GM23338 (cell line): ENCODE measurements around the gene PPP1R37. TPM values are rescaled to one million over a fixed set of nuclear protein-coding genes. Genes with fewer than 3 reads are reported as not detected.

ENCODE experiments used
- ATAC-seq: fragments of 200-7000 bp; cut with Tn5 transposase; 3 replicates; pipeline ENCODE4 v1.9.1; 2020
- DNase-seq: peaks from one replicate; pipeline ENCODE4 v3.0.0-alpha.2; 2015; ENCODE audit warnings: low spot score
- H2AFZ ChIP-seq: fragments of 200-600 bp; sonication (generic); 2 replicates; pipeline ENCODE4 v1.8.0; 2016; ENCODE audit warnings: antibody characterized with exemption, mild to moderate bottlenecking, moderate library complexity
- H3F3A ChIP-seq: fragments of 200-600 bp; sonication (generic); replicated peaks from 2 replicates; pipeline ENCODE4 v1.8.0; 2017; ENCODE audit warnings: antibody characterized with exemption, mixed run types, low read depth
- H3K27ac ChIP-seq: fragments of 200-600 bp; sonication (generic); 2 replicates; pipeline ENCODE4 v1.6.1; 2016; ENCODE audit warnings: low read depth
- H3K27me3 ChIP-seq: fragments of 200-600 bp; sonication (generic); 2 replicates; pipeline ENCODE4 v1.8.0; 2016; ENCODE audit warnings: mild to moderate bottlenecking, mixed run types, moderate library complexity; ENCODE audit not compliant: insufficient read depth
- H3K36me3 ChIP-seq: fragments of 200-600 bp; sonication (generic); 2 replicates; pipeline ENCODE4 v1.8.0; 2016; ENCODE audit warnings: mild to moderate bottlenecking; ENCODE audit not compliant: insufficient read depth
- H3K4me1 ChIP-seq: fragments of 200-600 bp; sonication (generic); 2 replicates; pipeline ENCODE4 v1.8.0; 2016; ENCODE audit warnings: mild to moderate bottlenecking, moderate library complexity; ENCODE audit not compliant: insufficient read depth
- H3K4me2 ChIP-seq: fragments of 200-600 bp; sonication (generic); 2 replicates; pipeline ENCODE4 v1.7.1; 2017; ENCODE audit warnings: mixed run types
- H3K4me3 ChIP-seq: fragments of 200-600 bp; sonication (generic); 2 replicates; pipeline ENCODE4 v1.6.1; 2016; ENCODE audit warnings: mixed run types
- H3K79me2 ChIP-seq: fragments of 200-600 bp; sonication (generic); replicated peaks from 2 replicates; pipeline ENCODE4 v1.8.0; 2017; ENCODE audit warnings: mild to moderate bottlenecking; ENCODE audit not compliant: insufficient read depth
- H3K9me2 ChIP-seq: fragments of 200-600 bp; sonication (generic); 2 replicates; pipeline ENCODE4 v1.8.0; 2017; ENCODE audit not compliant: insufficient read depth
- H4K20me1 ChIP-seq: fragments of 200-600 bp; sonication (generic); replicated peaks from 2 replicates; pipeline ENCODE4 v1.8.0; 2017; ENCODE audit warnings: mild to moderate bottlenecking; ENCODE audit not compliant: insufficient read depth
- H3K27ac Mint-ChIP-seq: 2 replicates; pipeline ENCODE4 v1.8.0; 2020; ENCODE audit warnings: inconsistent platforms, mild to moderate bottlenecking, moderate library complexity, mixed read lengths
- H3K27me3 Mint-ChIP-seq: 3 replicates; pipeline ENCODE4 v1.8.0; 2022; ENCODE audit warnings: low read depth, mild to moderate bottlenecking, moderate library complexity, mixed read lengths, inconsistent platforms; ENCODE audit not compliant: insufficient read depth, poor library complexity
- H3K36me3 Mint-ChIP-seq: 3 replicates; pipeline ENCODE4 v1.8.0; 2021; ENCODE audit warnings: low read depth, mild to moderate bottlenecking, inconsistent platforms, moderate library complexity, mixed read lengths
- H3K4me1 Mint-ChIP-seq: 3 replicates; pipeline ENCODE4 v1.8.0; 2020; ENCODE audit warnings: mild to moderate bottlenecking, inconsistent platforms, mixed read lengths
- H3K4me3 Mint-ChIP-seq: 3 replicates; pipeline ENCODE4 v1.8.0; 2021; ENCODE audit warnings: moderate library complexity, mild to moderate bottlenecking, inconsistent platforms, mixed read lengths
- H3K9me3 Mint-ChIP-seq: 3 replicates; pipeline ENCODE4 v1.8.0; 2020; ENCODE audit warnings: moderate library complexity, mild to moderate bottlenecking, inconsistent platforms, mixed read lengths
- CTCF ChIP-seq, 2 experiments: fragments of 200-600 bp in 1 of 2; sonication (generic) in 1 of 2; conservative IDR thresholded peaks; 2 replicates each; pipeline versions ENCODE4 v1.5.1 to v1.6.1; 2016 to 2017; ENCODE audit warnings: antibody characterized with exemption in 2 of 2, low read depth in 2 of 2, mild to moderate bottlenecking in 2 of 2, moderate library complexity in 1 of 2
- ETS1 ChIP-seq: IDR thresholded peaks from 2 replicates; pipeline ENCODE4 v1.6.1; 2016; ENCODE audit warnings: antibody characterized with exemption
- EZH2phosphoT487 ChIP-seq: fragments of 200-600 bp; sonication (generic); IDR thresholded peaks from one replicate; pipeline ENCODE4 v1.8.1; 2018; ENCODE audit warnings: antibody characterized with exemption; ENCODE audit not compliant: unreplicated experiment
- JUNB ChIP-seq: IDR thresholded peaks from one replicate; pipeline ENCODE4 v1.6.1; 2016; ENCODE audit warnings: antibody characterized with exemption; ENCODE audit not compliant: unreplicated experiment
- NANOG ChIP-seq: IDR thresholded peaks from 2 replicates; pipeline ENCODE4 v1.6.1; 2016; ENCODE audit warnings: antibody characterized with exemption, borderline replicate concordance
- REST ChIP-seq: IDR thresholded peaks from one replicate; pipeline ENCODE4 v1.6.1; 2018; ENCODE audit warnings: antibody characterized with exemption; ENCODE audit not compliant: unreplicated experiment
- ZNF114 ChIP-seq: fragments of 250-450 bp; sonication (Bioruptor Pico); IDR thresholded peaks from 2 replicates; pipeline ENCODE4 v1.5.0; 2020; ENCODE audit warnings: mild to moderate bottlenecking, moderate library complexity
- ZNF331 ChIP-seq: fragments of 250-450 bp; sonication (Bioruptor Pico); IDR thresholded peaks from 2 replicates; pipeline ENCODE4 v1.5.0; 2020; ENCODE audit warnings: low read depth, mild to moderate bottlenecking, moderate library complexity
- polyA plus RNA-seq: library from polyadenylated mRNA; unstranded; fragments of >200 nt; fragmentation: Nextera tagmentation; extraction: Ambion mirVana; gene quantifications from 2 replicates; pipeline ENCODE4 v1.2.1, GENCODE V29; 2016
- total RNA-seq: library from RNA; depleted of rRNA; stranded (reverse); fragments of >200 nt; shearing (Covaris generic); gene quantifications from 2 replicates; pipeline ENCODE4 v1.2.3, GENCODE V29; 2014

PPP1R37 gene
- total and polyA plus RNA-seq, 2 experiments from 2014 or later: 6.9 to 47.2 TPM

GRCh38 chr19:45051929-45052579 is 40.9 kb upstream of the PPP1R37 start:
- Histone ChIP-seq H4K20me1 (peaks cover 33% of the 10 kb centered on the region; the same call in 1 of the 2 replicates), H3K4me3 (no peak overlapping the region), H3K9me2 (no peaks in the 10 kb centered on the region), H3K4me2 (no peak overlapping the region), H3K4me1 (no peaks in the 10 kb centered on the region), H3K79me2 (peaks cover 42% of the 10 kb centered on the region), H3K27me3 (no peaks in the 10 kb centered on the region), H3K36me3 (peaks cover 9% of the 10 kb centered on the region; the same call in 1 of the 2 replicates), H3F3A (no peaks in the 10 kb centered on the region), H3K27ac (no peak overlapping the region), H2AFZ (no peak overlapping the region)
- Mint-ChIP-seq H3K27me3 (peaks cover 13% of the 10 kb centered on the region), H3K36me3 (peaks cover 42% of the 10 kb centered on the region), H3K4me1 (no peaks in the 10 kb centered on the region), H3K9me3 (no peaks in the 10 kb centered on the region), H3K27ac (peak overlapping the region; percentile 15), H3K4me3 (no peak overlapping the region)
- TF ChIP-seq NANOG (no peak), REST (no peak), EZH2phosphoT487 (no peak), JUNB (no peak), CTCF (conservative IDR thresholded peaks at IDR 0.05; ENCODE audit: low read depth in 2 of 2) (no peak), ZNF114 (no peak), ETS1 (no peak)
- no peak for DNase-seq
- ATAC-seq: no peak

- Histone ChIP-seq H3F3A (no peaks in the 10 kb centered on the region), H2AFZ (no peak overlapping the region), H3K79me2 (0 out of 2 replicates have a peak, but pooled peaks cover 4% of the 10 kb centered on the region), H4K20me1 (peaks cover 17% of the 10 kb centered on the region; the same call in 1 of the 2 replicates), H3K4me2 (no peak overlapping the region), H3K4me1 (no peaks in the 10 kb centered on the region), H3K4me3 (no peak overlapping the region), H3K27me3 (no peaks in the 10 kb centered on the region), H3K36me3 (peaks cover 30% of the 10 kb centered on the region), H3K27ac (no peak overlapping the region), H3K9me2 (no peaks in the 10 kb centered on the region)
- Mint-ChIP-seq H3K27me3 (peaks cover 16% of the 10 kb centered on the region), H3K36me3 (peaks cover 77% of the 10 kb centered on the region), H3K27ac (no peak overlapping the region), H3K4me1 (peaks cover 6% of the 10 kb centered on the region), H3K9me3 (no peaks in the 10 kb centered on the region), H3K4me3 (no peak overlapping the region)
- ATAC-seq (no peak), DNase-seq (no peak)
- TF ChIP-seq NANOG (no peak), ZNF114 (no peak), ETS1 (no peak), EZH2phosphoT487 (no peak), ZNF331 (CRISPR knock-in tag) (no peak)
Observed at GRCh38 chr19:45056831-45057230, 36.1 kb upstream of the PPP1R37 start.
